Right cardiac atrium (tissue), 5 donors: Measurements from ENCODE around the gene LCNL1. TPM values are rescaled to one million over a fixed set of nuclear protein-coding genes. Genes with fewer than 3 reads are reported as not detected.

Experiments
- ATAC-seq, 2 donors: fragments of 200-7000 bp; cut with Tn5 transposase; one replicate each; pipeline versions ENCODE4 v1.8.0 to v1.9.1; 2020; ENCODE audit warnings: moderate library complexity in 2 of 2, mild to moderate bottlenecking in 1 of 2
- DNase-seq, 3 donors: peaks; one replicate each; pipeline ENCODE4 v3.0.0-alpha.2; 2020
- H3K27ac ChIP-seq: one replicate; pipeline ENCODE4 v1.5.1; 2013; ENCODE audit warnings: mild to moderate bottlenecking, low read length, control low read depth, moderate library complexity
- H3K27me3 ChIP-seq: one replicate; pipeline ENCODE4 v1.6.1; 2013; ENCODE audit not compliant: control insufficient read depth, insufficient read depth
- H3K4me1 ChIP-seq: one replicate; pipeline ENCODE4 v1.6.1; 2013; ENCODE audit warnings: low read length; ENCODE audit not compliant: control insufficient read depth, insufficient read depth
- H3K4me3 ChIP-seq: one replicate; pipeline ENCODE4 v1.5.1; 2013; ENCODE audit warnings: low read length, control low read depth
- H3K9me3 ChIP-seq: one replicate; pipeline ENCODE4 v1.6.1; 2013; ENCODE audit warnings: low read length; ENCODE audit not compliant: control insufficient read depth
- WGBS: extraction: QIAGEN DNeasy Blood & Tissue Kit; methylation state at CpG from one replicate; pipeline ENCODE4 v1.1.7; 2013; 5-methylcytosine and 5-hydroxymethylcytosine counted together
- intact Hi-C, 4 donors: fragments of 100-400 bp; cut with DNase I; formaldehyde crosslinking; loops; one replicate each; pipeline versions ENCODE4 v1.11.0 to v1.14.0; 2022 to 2023
- polyA plus RNA-seq: library from polyadenylated mRNA; stranded (reverse); fragments of 200-250 nt; gene quantifications from one replicate; pipeline ENCODE4 v1.2.3, GENCODE V29; 2013
- total RNA-seq, 4 donors: library from RNA; stranded (reverse); fragmentation: NEBNext Ultra II Directional; extraction: Animal tissue kit (Norgen Biotek cat#: 25700); gene quantifications; one replicate each; pipeline ENCODE4 v1.2.1, GENCODE V29; 2021
- donor health status: healthy with polysubstance abuse.
- donor health status: DM: no; HTN: yes; CAD: no.
- donor health status: DM: no; HTN: no; CAD: no.
- donor health status: DM: no; HTN: yes; CAD: no; lungs with severe emphysema.
- donor health status: DM: yes; HTN: yes; CAD: no.

The LCNL1 gene
- total and polyA plus RNA-seq, 5 donors, result 2.4 to 16.7 (median 7.2) TPM

GRCh38 chr9:137015540-137015930, 32.7 kb downstream of the LCNL1 start:
- Histone ChIP-seq H3K4me1 (no peaks in the 10 kb centered on the region), H3K27ac (no peak overlapping the region), H3K27me3 (no peaks in the 10 kb centered on the region), H3K4me3 (no peak overlapping the region), H3K9me3 (no peaks in the 10 kb centered on the region)
- intact Hi-C loops, result no loop called here
- no peak for DNase-seq
- whole genome bisulfite sequencing, result 97% methylated on average over 25 of the region's 25 CpGs
- no peak for ATAC-seq

GRCh38 chr9:137015976-137016375, 33.2 kb downstream of the LCNL1 start:
- no peak for ATAC-seq
- DNase-seq, result no peak
- no peaks in the 10 kb centered on the region for H3K4me1 ChIP-seq
- no peak overlapping the region for H3K4me3 ChIP-seq
- H3K27me3 ChIP-seq, result no peaks in the 10 kb centered on the region
- no peaks in the 10 kb centered on the region for H3K9me3 ChIP-seq
- H3K27ac ChIP-seq, result no peak overlapping the region
- intact Hi-C loops, result no loop called here
- 97% methylated on average over 21 of the region's 21 CpGs for WGBS

- no peak overlapping the region for H3K4me3 ChIP-seq
- DNase-seq, result no peak
- no peaks in the 10 kb centered on the region for H3K27me3 ChIP-seq
- H3K4me1 ChIP-seq, result no peaks in the 10 kb centered on the region
- intact Hi-C loops, result no loop called here
- no peak overlapping the region for H3K27ac ChIP-seq
- no peak for ATAC-seq
- WGBS, result 96% methylated on average over 16 of the region's 16 CpGs
- no peaks in the 10 kb centered on the region for H3K9me3 ChIP-seq
Observed at GRCh38 chr9:137016436-137016835, 33.6 kb downstream of the LCNL1 start.

GRCh38 chr9:137017071-137017470, 34.3 kb downstream of the LCNL1 start:
- 97% methylated on average over 28 of the region's 28 CpGs for WGBS
- Histone ChIP-seq H3K9me3 (no peaks in the 10 kb centered on the region), H3K27ac (no peak overlapping the region), H3K4me1 (no peaks in the 10 kb centered on the region), H3K4me3 (no peak overlapping the region), H3K27me3 (no peaks in the 10 kb centered on the region)
- DNase-seq, result no peak
- ATAC-seq, result no peak
- intact Hi-C loops, result no loop called here

- no peaks in the 10 kb centered on the region for H3K4me1 ChIP-seq
- intact Hi-C loops, result no loop called here
- H3K9me3 ChIP-seq, result no peaks in the 10 kb centered on the region
- no peaks in the 10 kb centered on the region for H3K27me3 ChIP-seq
- WGBS, result 93% methylated on average over 45 of the region's 45 CpGs
- H3K27ac ChIP-seq, result no peak overlapping the region
- no peak overlapping the region for H3K4me3 ChIP-seq
- no peak for DNase-seq
- ATAC-seq, result no peak
Observed at GRCh38 chr9:137017791-137018497, 35.2 kb downstream of the LCNL1 start.

GRCh38 chr9:137018761-137019559, 36.2 kb downstream of the LCNL1 start:
- WGBS, result 93% methylated on average over 36 of the region's 36 CpGs
- no peak for DNase-seq
- no peak overlapping the region for H3K4me3 ChIP-seq

GRCh38 chr9:137019891-137020683, 37.3 kb downstream of the LCNL1 start:
- H3K27ac ChIP-seq, result no peak overlapping the region
- no peak for ATAC-seq
- no peaks in the 10 kb centered on the region for H3K27me3 ChIP-seq
- WGBS, result 93% methylated on average over 34 of the region's 34 CpGs
- no peak for DNase-seq
- intact Hi-C loops, result no loop called here
- no peaks in the 10 kb centered on the region for H3K4me1 ChIP-seq
- no peaks in the 10 kb centered on the region for H3K9me3 ChIP-seq
- no peak overlapping the region for H3K4me3 ChIP-seq

More at GRCh38 chr9:137018761-137019559, 36.2 kb downstream of the LCNL1 start:
- Histone ChIP-seq H3K27ac (no peak overlapping the region), H3K27me3 (no peaks in the 10 kb centered on the region), H3K9me3 (no peaks in the 10 kb centered on the region), H3K4me1 (no peaks in the 10 kb centered on the region)
- ATAC-seq, result no peak
- intact Hi-C loops, result no loop called here

GRCh38 chr9:137020771-137021567, 38.2 kb downstream of the LCNL1 start:
- no peak for ATAC-seq
- intact Hi-C loops, result no loop called here
- WGBS, result 95% methylated on average over 32 of the region's 32 CpGs

GRCh38 chr9:137021568-137021978, 38.8 kb downstream of the LCNL1 start:
- H3K4me1 ChIP-seq, result no peaks in the 10 kb centered on the region
- no peak overlapping the region for H3K4me3 ChIP-seq
- no peak overlapping the region for H3K27ac ChIP-seq
- no peaks in the 10 kb centered on the region for H3K9me3 ChIP-seq
- no peak for DNase-seq
- H3K27me3 ChIP-seq, result no peaks in the 10 kb centered on the region
- 93% methylated on average over 6 of the region's 6 CpGs for WGBS
- no peak for ATAC-seq
- intact Hi-C loops, result no loop called here

More at GRCh38 chr9:137020771-137021567, 38.2 kb downstream of the LCNL1 start:
- no peaks in the 10 kb centered on the region for H3K9me3 ChIP-seq
- H3K27ac ChIP-seq, result no peak overlapping the region
- no peak for DNase-seq
- H3K4me3 ChIP-seq, result no peak overlapping the region
- H3K4me1 ChIP-seq, result no peaks in the 10 kb centered on the region
- no peaks in the 10 kb centered on the region for H3K27me3 ChIP-seq

- ATAC-seq, result peak; percentile 17 to 27
Observed at GRCh38 chr9:137021979-137022661, 39.3 kb downstream of the LCNL1 start.

More at GRCh38 chr9:137021979-137022661, 39.3 kb downstream of the LCNL1 start:
- no peak overlapping the region for H3K27ac ChIP-seq
- no peak overlapping the region for H3K4me3 ChIP-seq
- no peaks in the 10 kb centered on the region for H3K4me1 ChIP-seq
- no peaks in the 10 kb centered on the region for H3K27me3 ChIP-seq
- 62% methylated on average over 30 of the region's 30 CpGs for WGBS
- no peak for DNase-seq
- intact Hi-C loops, result no loop called here
- no peaks in the 10 kb centered on the region for H3K9me3 ChIP-seq
